Activated T-helper 1 cell treated with anti-CD3 and anti-CD28 coated beads, Interleukin-12 subunit alpha, Interleukin-12 subunit beta, Interleukin-2, Interleukin-4 antibody, amounts not matched to agents 30 ng/mL and 10 ng/mL and 1 ng/mL, durations not matched to agents 14 hours and 24 hours and 36 hours (primary cell): ENCODE results near the gene KRT76. TPM values are rescaled to one million over a fixed set of nuclear protein-coding genes. Genes with fewer than 3 reads are reported as not detected.

Experiments
- DNase-seq: peaks from one replicate; pipeline ENCODE4 v3.0.0; 2021; ENCODE audit warnings: low spot score
- H3K27ac Mint-ChIP-seq: one replicate; pipeline ENCODE4 v1.8.0; 2021; ENCODE audit warnings: mild to moderate bottlenecking, mixed read lengths
- H3K27me3 Mint-ChIP-seq: one replicate; pipeline ENCODE4 v1.8.0; 2022; ENCODE audit warnings: mild to moderate bottlenecking, moderate library complexity, mixed read lengths; ENCODE audit not compliant: insufficient read depth
- H3K36me3 Mint-ChIP-seq: one replicate; pipeline ENCODE4 v1.8.0; 2021; ENCODE audit warnings: low read depth, mixed read lengths
- H3K4me1 Mint-ChIP-seq: one replicate; pipeline ENCODE4 v1.8.0; 2021; ENCODE audit warnings: low read depth, mixed read lengths
- H3K4me3 Mint-ChIP-seq: one replicate; pipeline ENCODE4 v1.8.0; 2021; ENCODE audit warnings: mild to moderate bottlenecking, moderate library complexity, mixed read lengths
- H3K9me3 Mint-ChIP-seq: one replicate; pipeline ENCODE4 v1.8.0; 2021; ENCODE audit warnings: mixed read lengths
- intact Hi-C: fragments of 100-400 bp; cut with micrococcal nuclease; formaldehyde crosslinking; loops from one replicate; pipeline ENCODE4 v1.15.1; 2024
- total RNA-seq: library from RNA; stranded (reverse); gene quantifications from 2 replicates; pipeline ENCODE4 v1.2.3, GENCODE V29; 2022

Gene KRT76
- total RNA-seq, result not detected in 2 replicates

DNA sequence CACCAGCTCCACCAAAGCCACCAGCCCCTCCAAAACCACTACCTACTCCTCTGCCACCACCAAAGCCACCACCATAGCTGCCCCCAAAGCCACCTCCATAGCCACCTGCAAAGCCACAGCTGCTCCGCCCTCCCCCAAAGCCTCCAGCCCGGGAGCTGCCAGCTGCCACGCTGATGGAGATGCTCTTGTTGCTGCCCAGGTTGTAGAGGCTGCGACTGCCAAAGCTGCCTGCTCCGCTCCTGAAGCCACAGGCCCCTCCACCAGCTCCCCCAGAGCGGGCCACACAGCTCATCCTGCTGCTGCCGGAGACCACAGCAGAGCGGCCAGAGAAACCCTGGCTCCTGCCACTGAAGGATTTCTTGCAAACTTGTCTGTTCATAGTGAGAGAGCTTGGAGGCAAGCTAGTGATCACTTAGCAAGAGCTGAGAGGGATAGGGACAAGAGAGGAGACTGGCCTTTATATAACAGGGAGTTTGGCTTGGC lies at the start of gene KRT76:
TSS of gene KRT76 (minus strand) at position 433 of the 483 bp plus-strand sequence. CDS start at position 379, 54 bp downstream.
- Mint-ChIP-seq H3K27me3 (peaks cover 7% of the 10 kb centered on the region), H3K4me1 (no peaks in the 10 kb centered on the region), H3K4me3 (no peak within 1 kb of the TSS), H3K27ac (no peak within 1 kb of the TSS), H3K36me3 (no peaks in the 10 kb centered on the region), H3K9me3 (no peaks in the 10 kb centered on the region)
- intact Hi-C loops, result no loop called here
- DNase-seq, result no peak

DNA sequence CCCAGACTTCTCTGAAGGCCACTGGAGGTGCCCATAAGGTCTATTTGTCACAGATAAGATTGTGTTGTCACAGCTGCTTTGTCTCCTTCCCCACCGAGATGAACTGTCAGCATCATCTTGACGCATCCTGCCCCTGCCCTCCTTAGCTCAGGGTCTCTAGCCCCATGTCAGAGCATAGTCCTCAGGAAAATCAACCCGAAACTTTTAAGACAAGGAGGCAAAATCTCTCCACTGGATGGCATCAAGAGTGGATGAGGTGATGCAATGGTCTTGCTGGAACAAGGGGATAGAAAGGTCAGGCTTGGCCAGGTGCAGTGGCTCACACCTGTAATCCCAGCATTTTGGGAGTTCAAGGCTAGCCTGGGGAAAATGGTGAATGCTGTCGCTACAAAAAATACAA lies 48.8 kb upstream of the KRT76 start:
- DNase-seq, result no peak
- Mint-ChIP-seq H3K9me3 (no peaks in the 10 kb centered on the region), H3K36me3 (no peaks in the 10 kb centered on the region), H3K27ac (no peak overlapping the region), H3K4me1 (peaks cover 8% of the 10 kb centered on the region), H3K27me3 (peaks cover 1% of the 10 kb centered on the region), H3K4me3 (no peak overlapping the region)
- intact Hi-C loops, result no loop called here

DNA sequence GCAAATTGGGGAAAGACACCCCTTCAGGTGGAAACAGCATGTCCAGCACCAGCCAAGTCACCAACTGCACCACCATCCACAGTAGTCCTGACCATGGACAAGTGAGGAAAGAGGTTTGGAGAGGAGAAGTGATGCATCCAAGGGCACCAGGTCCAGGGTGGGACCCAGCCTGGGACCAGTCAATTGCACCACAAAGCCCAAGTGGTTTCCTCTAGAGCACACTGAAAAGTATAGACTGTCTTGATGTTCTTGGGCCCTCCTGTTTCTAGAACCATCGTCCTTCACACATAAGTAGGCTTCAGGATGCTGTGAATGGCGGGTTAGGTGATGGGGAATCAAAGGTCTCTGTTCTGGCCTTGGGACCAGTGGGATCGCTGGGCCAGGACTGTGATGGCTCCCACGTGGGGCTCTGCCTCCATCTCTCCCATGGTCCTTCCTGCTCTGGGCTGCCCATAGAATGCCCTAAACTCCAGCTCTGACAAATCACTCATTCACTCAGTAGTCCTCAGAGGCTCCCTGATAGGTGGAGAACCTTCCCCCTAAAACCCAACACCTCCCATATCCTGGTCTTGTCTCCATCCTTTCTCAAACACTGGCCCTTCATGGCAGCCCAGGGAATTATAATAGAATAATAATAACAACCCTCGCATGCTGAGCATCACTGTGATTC lies 47.7 kb upstream of the KRT76 start:
- Mint-ChIP-seq H3K9me3 (no peaks in the 10 kb centered on the region), H3K4me3 (no peak overlapping the region), H3K27ac (no peak overlapping the region), H3K4me1 (peaks cover 8% of the 10 kb centered on the region), H3K36me3 (no peaks in the 10 kb centered on the region), H3K27me3 (peaks cover 3% of the 10 kb centered on the region)
- DNase-seq, result no peak
- intact Hi-C loops, result no loop called here

- Mint-ChIP-seq H3K4me1 (peaks cover 8% of the 10 kb centered on the region), H3K27me3 (peaks cover 3% of the 10 kb centered on the region), H3K36me3 (no peaks in the 10 kb centered on the region), H3K4me3 (no peak overlapping the region), H3K27ac (no peak overlapping the region), H3K9me3 (no peaks in the 10 kb centered on the region)
- intact Hi-C loops, result no loop called here
- no peak for DNase-seq
Observed at GRCh38 chr12:52823761-52824450, 46.8 kb upstream of the KRT76 start.

- no peak overlapping the region for H3K27ac Mint-ChIP-seq
- H3K4me1 Mint-ChIP-seq, result peaks cover 2% of the 10 kb centered on the region
- DNase-seq, result no peak
- H3K4me3 Mint-ChIP-seq, result no peak overlapping the region
- intact Hi-C loops, result no loop called here
- no peaks in the 10 kb centered on the region for H3K9me3 Mint-ChIP-seq
- peaks cover 3% of the 10 kb centered on the region for H3K27me3 Mint-ChIP-seq
- H3K36me3 Mint-ChIP-seq, result no peaks in the 10 kb centered on the region
Observed at GRCh38 chr12:52822771-52823510, 45.8 kb upstream of the KRT76 start.

DNA sequence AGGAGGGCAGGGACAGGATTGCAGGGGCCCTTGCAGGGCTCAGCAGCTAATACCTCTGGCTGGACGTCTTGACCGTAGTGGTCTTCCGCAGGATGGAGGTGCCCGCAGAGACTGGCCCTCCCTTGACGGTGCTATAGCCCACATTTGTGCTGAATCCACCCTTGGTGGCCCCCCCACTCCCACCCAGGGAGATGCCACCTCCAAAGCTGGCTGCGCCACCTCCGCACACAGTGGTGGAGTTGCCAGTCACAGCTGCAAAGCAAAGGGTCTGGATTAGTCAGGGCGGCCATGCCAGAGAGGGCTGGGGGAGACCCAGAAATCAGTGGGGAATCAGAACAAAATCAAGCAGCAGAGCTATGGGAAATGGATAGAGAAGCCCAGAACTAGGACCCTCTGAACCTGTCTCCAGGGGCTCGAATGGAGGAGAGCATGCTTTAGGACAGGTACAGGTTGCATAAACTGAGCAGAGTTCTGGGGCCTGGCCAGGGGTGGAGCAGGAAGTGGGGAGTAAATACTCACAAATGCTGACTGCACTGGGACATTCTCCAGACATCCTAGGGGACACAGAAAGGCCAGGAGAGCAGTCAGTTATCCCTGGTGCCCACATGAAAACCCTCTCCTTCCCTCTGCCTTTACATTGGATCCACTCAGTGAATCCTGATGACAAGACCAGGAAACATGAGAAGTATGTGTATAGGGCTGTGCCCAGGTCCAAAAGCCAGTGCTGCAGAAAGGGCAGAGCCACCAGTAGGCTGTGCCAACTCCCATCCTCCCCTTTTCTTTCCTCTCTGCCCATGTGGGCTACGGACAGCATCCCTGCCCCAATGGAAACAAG lies 44.9 kb upstream of the KRT76 start:
- DNase-seq, result no peak
- Mint-ChIP-seq H3K27me3 (peaks cover 3% of the 10 kb centered on the region), H3K4me3 (no peak overlapping the region), H3K27ac (no peak overlapping the region), H3K36me3 (no peaks in the 10 kb centered on the region), H3K9me3 (no peaks in the 10 kb centered on the region), H3K4me1 (peaks cover 8% of the 10 kb centered on the region)
- intact Hi-C loops, result no loop called here

- H3K36me3 Mint-ChIP-seq, result no peaks in the 10 kb centered on the region
- no peaks in the 10 kb centered on the region for H3K9me3 Mint-ChIP-seq
- no peak overlapping the region for H3K27ac Mint-ChIP-seq
- H3K4me3 Mint-ChIP-seq, result no peak overlapping the region
- peaks cover 8% of the 10 kb centered on the region for H3K4me1 Mint-ChIP-seq
- DNase-seq, result no peak
- peaks cover 3% of the 10 kb centered on the region for H3K27me3 Mint-ChIP-seq
- intact Hi-C loops, result no loop called here
Observed at GRCh38 chr12:52821071-52821730, 44.1 kb upstream of the KRT76 start.

GRCh38 chr12:52820521-52820920 lies 43.4 kb upstream of the KRT76 start:
- H3K36me3 Mint-ChIP-seq, result no peaks in the 10 kb centered on the region
- DNase-seq, result no peak

DNA sequence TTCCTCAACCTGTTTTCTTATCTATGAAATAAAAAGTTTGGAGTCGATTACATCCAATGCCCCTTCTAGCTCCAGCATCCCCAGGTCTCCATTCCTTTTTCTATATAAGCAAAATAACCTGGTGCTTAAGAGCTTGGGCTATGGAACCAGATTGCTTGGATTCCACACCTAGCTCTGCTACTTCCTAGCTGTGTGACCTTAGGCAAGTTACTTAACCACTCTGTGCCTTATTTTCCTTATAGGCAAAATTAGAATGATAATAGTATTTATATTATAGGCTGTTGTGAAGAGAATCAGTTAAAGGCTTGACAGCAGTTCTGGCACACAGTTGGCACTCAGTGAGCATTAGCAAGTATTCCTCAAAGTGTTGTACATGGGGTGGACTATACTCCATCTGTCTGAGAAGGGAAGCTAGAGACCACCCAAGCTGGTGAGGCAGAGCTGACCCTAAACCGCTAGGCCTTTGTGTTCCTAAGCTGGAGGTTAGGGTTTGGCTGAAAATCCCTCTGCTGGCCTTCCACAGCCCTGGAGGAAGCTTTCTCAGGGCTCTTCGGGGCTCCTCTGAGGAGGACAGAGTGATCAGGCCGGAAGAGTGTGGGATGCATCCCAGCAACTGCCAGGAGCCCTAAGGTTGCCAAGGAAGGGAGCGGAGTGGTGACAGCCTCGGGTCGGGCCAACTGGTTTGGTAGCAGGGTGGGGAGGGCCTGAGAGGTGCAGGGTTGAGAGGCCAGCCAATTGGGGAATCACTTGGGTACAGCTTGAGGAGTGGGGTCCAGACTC lies 42.8 kb upstream of the KRT76 start:
- H3K27me3 Mint-ChIP-seq, result peaks cover 3% of the 10 kb centered on the region
- H3K36me3 Mint-ChIP-seq, result no peaks in the 10 kb centered on the region
- no peak overlapping the region for H3K4me3 Mint-ChIP-seq
- no peak overlapping the region for H3K27ac Mint-ChIP-seq
- H3K4me1 Mint-ChIP-seq, result peaks cover 8% of the 10 kb centered on the region
- no peaks in the 10 kb centered on the region for H3K9me3 Mint-ChIP-seq
- no peak for DNase-seq
- intact Hi-C loops, result no loop called here

More at GRCh38 chr12:52820521-52820920, 43.4 kb upstream of the KRT76 start:
- intact Hi-C loops, result no loop called here
- H3K9me3 Mint-ChIP-seq, result no peaks in the 10 kb centered on the region
- H3K4me3 Mint-ChIP-seq, result no peak overlapping the region
- H3K27ac Mint-ChIP-seq, result no peak overlapping the region
- peaks cover 3% of the 10 kb centered on the region for H3K27me3 Mint-ChIP-seq
- peaks cover 8% of the 10 kb centered on the region for H3K4me1 Mint-ChIP-seq

GRCh38 chr12:52818887-52819420 lies 41.8 kb upstream of the KRT76 start:
- intact Hi-C loops, result no loop called here
- H3K27ac Mint-ChIP-seq, result no peak overlapping the region

DNA sequence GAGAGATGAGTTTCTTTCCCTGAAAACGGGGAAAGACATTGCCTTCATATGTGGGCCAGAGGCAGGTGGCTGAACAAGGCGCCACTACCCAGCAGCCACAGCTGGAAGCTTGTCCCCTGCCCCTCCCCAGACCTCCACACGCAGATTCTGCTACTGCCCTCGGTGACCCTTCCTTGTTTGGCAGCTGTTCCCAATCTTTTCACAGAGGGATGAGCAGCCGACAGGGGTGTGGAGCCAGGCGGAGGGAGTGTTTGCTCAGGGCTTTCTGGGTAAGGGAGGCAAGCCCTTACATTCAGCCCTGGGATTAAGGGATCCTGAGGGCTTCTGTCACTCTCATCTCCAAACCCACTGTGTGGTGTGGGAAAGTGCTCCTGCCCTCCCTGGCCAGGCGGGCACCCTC lies 41.2 kb upstream of the KRT76 start:
- no peak for DNase-seq
- H3K4me1 Mint-ChIP-seq, result peaks cover 8% of the 10 kb centered on the region
- H3K27me3 Mint-ChIP-seq, result peaks cover 6% of the 10 kb centered on the region
- no peaks in the 10 kb centered on the region for H3K36me3 Mint-ChIP-seq
- no peak overlapping the region for H3K27ac Mint-ChIP-seq
- H3K9me3 Mint-ChIP-seq, result no peaks in the 10 kb centered on the region
- no peak overlapping the region for H3K4me3 Mint-ChIP-seq
- intact Hi-C loops, result no loop called here

More at GRCh38 chr12:52818887-52819420, 41.8 kb upstream of the KRT76 start:
- Mint-ChIP-seq H3K4me3 (no peak overlapping the region), H3K9me3 (no peaks in the 10 kb centered on the region), H3K36me3 (no peaks in the 10 kb centered on the region), H3K4me1 (peaks cover 8% of the 10 kb centered on the region), H3K27me3 (peaks cover 6% of the 10 kb centered on the region)
- DNase-seq, result no peak
